OCI-LY3 (cell line): ENCODE data around the gene GPR107.

Experiments used
- CTCF ChIP-seq: fragments of 200-600, 300-600 bp; sonication (generic); IDR thresholded peaks from 2 replicates; pipeline ENCODE4 v1.5.1; 2014; ENCODE audit warnings: antibody characterized with exemption, low read length, low read depth
- EZH2phosphoT487 ChIP-seq: fragments of 200-600 bp; shearing (Covaris generic); IDR thresholded peaks from 2 replicates; pipeline ENCODE4 v1.6.1; 2018; ENCODE audit warnings: antibody characterized with exemption, mixed run types, low read depth

DNA sequence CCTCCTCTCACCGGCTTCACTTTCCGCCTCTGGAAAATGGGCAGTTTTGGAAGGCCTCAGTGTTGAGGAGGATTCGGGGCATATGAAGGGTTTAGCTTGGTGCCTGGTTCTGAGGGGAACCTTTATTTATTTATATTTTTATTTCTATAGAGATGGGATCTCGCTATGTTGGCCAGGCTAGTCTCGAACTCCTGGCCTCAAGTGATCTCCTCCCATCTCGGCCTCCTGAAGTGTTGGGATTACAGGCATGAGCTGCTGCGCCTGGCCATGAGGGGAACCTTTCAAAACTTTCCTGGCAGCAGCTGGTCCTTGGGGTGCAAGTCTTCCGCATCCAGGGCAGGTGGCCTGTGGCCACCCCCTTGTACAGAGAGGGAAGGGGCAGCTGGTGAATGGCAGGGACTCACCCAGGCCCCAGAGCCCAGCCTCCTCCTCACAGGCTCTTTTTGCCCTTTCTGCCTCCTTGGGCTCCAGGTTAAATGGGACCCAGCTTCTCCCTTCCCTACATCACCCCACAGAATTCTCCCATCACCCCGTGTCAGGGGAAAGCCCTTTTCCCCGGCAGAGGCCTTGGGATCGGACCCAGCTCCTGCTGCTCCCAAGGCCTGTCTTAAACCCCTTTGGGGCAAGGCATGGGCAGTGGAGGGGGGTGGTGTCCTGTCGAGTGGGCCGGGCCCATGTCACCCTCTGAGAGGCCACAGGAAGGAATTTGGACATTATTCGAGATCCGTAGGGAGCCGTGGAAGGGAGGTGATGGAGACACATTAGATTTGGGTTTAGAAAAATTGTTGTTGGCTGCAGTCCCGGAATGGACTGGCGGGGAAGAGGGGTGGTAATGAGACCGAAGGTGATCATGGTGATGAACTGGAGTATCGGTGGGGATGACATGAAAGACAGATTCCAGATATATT, 124.4 kb downstream of the GPR107 start:
- TF ChIP-seq CTCF = no peak
- TF ChIP-seq EZH2phosphoT487 = no peak
